ENCODE results near the gene PXN.
"Not testable (repeated sequence)": the region's sequence is repeated elsewhere in the genome, so short reads cannot be mapped to it uniquely, and the experiment has no call there.

Gene PXN

DNA sequence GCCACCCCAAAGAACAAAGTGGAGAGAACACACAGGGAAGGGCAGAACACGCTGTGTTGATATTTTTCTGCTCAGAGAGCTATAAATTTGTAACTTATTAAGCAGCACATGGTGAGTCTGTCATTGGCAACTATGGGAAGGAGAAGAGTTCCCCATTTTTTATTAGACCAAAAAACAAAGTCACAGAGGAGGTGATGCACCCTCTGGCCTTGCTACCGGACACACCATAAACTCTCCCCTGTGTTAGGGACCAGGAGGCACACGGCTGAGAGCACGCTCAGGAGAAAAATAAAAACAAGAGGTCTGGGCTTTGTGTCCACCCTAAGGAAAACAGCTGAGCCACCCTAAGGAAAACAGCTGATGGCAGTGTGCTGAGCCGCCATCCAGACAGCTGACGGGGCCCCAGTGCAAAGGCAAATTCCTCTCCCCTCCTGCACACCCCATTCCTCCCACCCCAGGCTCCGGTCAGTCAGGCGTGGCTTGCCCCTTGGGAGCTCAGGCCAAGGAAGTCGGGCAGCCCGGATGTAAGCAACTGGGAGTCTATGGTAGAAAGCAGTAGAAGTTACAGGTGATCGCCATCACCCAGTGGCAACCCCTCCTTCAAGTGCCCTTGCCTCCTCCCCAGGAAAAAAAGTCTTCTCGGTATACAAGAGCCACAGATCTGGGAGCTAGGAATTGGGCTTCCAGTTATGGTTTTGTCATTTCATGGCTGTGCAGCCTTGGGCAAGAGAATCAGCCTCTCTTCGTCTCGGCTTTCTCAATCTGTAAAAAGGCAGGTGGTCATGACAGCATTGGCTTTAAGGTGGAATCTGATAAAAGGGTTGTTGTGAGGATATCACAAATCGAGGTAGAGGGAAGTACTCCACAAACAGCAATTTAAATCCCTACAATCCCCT is 2.4 kb downstream of the PXN start:
- H3K36me3 ChIP-seq: no peaks in the 10 kb centered on the region
- H3K27me3 ChIP-seq: peaks cover 7% of the 10 kb centered on the region; the same call in 1 of the 2 replicates
- no peak overlapping the region for H3K27ac ChIP-seq
- no peak for TF ChIP-seq Cebpa-rat (IDR thresholded peaks at IDR 0.05)
- no peak overlapping the region; the same call in 1 of the 2 replicates for H3K4me3 ChIP-seq
- peak overlapping the region; percentile 15; the same call in 1 of the 2 replicates for H3K9ac ChIP-seq
- peaks cover 62% of the 10 kb centered on the region for H4K20me1 ChIP-seq
- no peaks in the 10 kb centered on the region for H3K9me3 ChIP-seq
- H3K4me1 ChIP-seq: peaks cover 47% of the 10 kb centered on the region
- peak overlapping the region; percentile 93 for H3K4me2 ChIP-seq

DNA sequence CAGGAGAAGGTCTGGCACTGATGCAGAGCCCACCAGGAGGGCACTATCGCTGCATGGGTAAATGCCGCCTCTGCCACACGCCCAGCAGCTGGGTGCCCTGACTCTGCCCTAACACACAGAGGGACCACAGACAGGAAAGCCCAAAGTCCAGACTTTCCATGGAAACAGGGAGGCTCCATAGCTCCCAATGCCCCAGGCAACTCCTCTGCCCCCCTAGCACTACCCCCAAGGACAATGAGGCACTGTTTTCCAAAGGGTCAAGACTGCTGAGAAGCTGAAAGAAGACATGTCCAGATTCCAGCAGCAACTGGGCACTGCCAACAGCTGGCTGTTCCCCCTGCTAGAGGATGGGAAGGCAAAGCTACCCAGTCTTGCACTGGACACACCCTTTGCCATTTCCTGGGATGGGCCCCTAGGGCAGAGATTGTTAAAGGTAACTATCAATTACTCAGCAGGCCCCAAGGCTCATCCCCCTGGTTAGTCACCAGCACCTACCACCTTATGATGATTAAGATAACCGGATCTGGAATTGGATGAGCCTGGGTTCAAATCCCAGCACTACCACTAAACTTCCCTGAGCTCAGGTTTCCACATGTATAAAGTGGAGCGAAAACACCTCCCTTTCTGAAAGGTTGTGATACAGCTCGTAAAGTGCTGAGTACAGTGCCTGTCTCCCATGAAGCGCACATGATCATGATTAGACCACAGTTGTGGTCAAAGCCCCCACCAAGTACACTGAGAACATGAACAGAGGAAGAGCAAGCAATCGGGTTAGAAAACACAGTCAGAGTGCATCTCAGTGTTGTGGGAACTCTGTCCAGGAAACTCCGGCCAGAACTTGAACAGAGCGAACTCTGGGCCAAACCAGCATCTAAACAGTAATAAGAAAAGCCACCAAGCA is 3.3 kb downstream of the PXN start:
- no peaks in the 10 kb centered on the region for H3K9me3 ChIP-seq
- H3K4me2 ChIP-seq: peak overlapping the region; percentile 93
- peaks cover 70% of the 10 kb centered on the region for H4K20me1 ChIP-seq
- H3K27ac ChIP-seq: no peak overlapping the region
- H3K4me1 ChIP-seq: peaks cover 41% of the 10 kb centered on the region
- H3K4me3 ChIP-seq: no peak overlapping the region
- no peak for TF ChIP-seq Cebpa-rat (IDR thresholded peaks at IDR 0.05)
- peaks cover 7% of the 10 kb centered on the region; the same call in 1 of the 2 replicates for H3K27me3 ChIP-seq
- H3K36me3 ChIP-seq: no peaks in the 10 kb centered on the region
- peak overlapping the region; percentile 15; the same call in 1 of the 2 replicates for H3K9ac ChIP-seq

DNA sequence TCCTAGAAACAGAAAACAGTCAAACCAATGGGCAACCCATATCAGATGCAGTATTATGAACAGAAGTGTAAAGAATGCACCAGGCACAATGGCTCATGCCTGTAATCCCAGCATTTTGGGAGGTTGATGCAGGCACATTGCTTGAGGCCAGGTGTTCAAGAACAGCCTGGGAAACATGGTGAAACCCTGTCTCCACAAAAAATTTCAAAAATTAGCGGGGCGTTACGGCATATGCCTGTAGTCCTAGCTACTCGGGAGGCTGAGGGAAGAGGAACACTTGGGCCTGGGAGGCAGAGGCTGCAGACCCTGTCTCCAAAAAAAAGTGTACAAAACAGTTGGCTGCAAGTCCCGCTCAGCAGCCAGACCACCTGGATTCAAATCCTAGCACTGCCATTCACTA is 4.9 kb downstream of the PXN start:
- Histone ChIP-seq H3K4me2 (no peak overlapping the region), H3K27ac (no peak overlapping the region), H3K4me1 (peaks cover 41% of the 10 kb centered on the region), H3K27me3 (peaks cover 7% of the 10 kb centered on the region; the same call in 1 of the 2 replicates), H3K4me3 (no peak overlapping the region), H3K9ac (no peak overlapping the region), H4K20me1 (peaks cover 82% of the 10 kb centered on the region), H3K36me3 (no peaks in the 10 kb centered on the region), H3K9me3 (no peaks in the 10 kb centered on the region)
- TF ChIP-seq Cebpa-rat (IDR thresholded peaks at IDR 0.05): no peak

DNA sequence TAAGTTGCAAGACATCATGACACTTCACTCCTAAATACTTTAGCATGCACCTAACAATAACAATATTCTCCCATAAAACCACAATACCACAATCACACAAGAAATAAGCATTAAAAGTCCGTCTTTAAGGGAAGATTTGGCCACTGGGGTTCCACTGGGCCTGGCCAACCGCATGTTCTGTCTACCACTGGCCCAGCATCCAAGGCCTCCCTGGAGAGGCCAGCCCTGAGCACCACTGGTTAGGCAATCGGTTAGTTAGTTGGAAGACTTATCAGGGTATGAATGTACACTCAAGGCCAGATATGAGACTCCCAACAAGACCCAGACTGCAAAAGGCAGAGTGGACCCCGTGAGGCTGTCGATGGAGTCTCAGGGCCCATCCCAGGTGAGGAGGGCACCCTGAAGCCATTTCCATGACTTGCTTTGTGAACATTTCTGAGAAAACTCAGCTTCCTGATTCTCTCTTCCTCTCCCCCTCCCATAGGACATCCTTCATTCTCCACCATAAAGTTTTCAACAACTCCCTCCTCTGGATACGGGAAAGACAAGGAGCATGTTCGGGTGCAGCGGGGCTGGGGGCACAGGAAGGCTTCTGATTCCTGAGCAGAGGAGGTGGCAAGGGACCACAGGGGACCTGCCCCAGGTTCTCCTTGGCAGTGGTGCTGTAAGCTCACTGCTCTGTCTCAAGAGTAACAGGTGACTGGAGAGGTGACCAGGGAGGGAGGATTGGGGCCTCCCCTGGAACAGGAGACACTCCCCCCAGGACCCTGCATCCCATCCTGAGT is 5.9 kb downstream of the PXN start:
- H3K4me1 ChIP-seq: peaks cover 37% of the 10 kb centered on the region
- no peaks in the 10 kb centered on the region for H3K36me3 ChIP-seq
- H3K27ac ChIP-seq: no peak overlapping the region
- no peak overlapping the region for H3K4me2 ChIP-seq
- no peak overlapping the region for H3K9ac ChIP-seq
- H4K20me1 ChIP-seq: peaks cover 81% of the 10 kb centered on the region
- H3K27me3 ChIP-seq: peaks cover 6% of the 10 kb centered on the region; the same call in 1 of the 2 replicates
- no peak for TF ChIP-seq Cebpa-rat (IDR thresholded peaks at IDR 0.05)
- no peaks in the 10 kb centered on the region for H3K9me3 ChIP-seq
- H3K4me3 ChIP-seq: no peak overlapping the region

DNA sequence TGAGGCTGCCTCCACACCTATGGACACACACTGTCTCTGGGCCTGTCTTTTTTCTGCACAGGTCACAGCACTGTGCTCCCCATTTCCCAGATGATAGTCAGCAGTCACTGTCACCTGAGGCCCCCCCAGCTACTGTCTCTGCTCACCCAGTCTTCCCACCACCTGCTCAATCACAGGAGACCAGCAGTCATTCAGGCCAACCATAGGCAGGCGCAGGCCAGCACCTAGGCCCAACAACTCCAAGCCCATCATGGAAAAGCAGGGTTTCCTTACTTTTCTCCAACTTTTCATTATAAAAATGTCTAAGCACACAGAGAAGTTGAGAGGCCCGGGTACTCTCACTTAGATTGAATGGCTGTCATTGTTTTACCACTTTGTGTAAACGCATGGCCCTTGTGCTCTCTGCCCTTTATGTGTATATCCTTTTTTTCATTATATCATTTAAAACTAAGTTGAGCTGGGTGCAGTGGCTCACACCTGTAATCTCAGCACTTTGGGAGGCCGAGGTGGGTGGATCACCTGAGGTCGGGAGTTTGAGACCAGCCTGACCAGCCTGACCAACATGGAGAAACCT is 7.1 kb downstream of the PXN start:
- Histone ChIP-seq H3K4me3 (no peak overlapping the region), H3K4me1 (peaks cover 35% of the 10 kb centered on the region), H3K9me3 (no peaks in the 10 kb centered on the region), H3K27me3 (no peaks in the 10 kb centered on the region; the same call in 1 of the 2 replicates), H3K4me2 (no peak overlapping the region), H3K9ac (no peak overlapping the region), H4K20me1 (peaks cover 75% of the 10 kb centered on the region), H3K27ac (no peak overlapping the region), H3K36me3 (no peaks in the 10 kb centered on the region)
- no peak for TF ChIP-seq Cebpa-rat (IDR thresholded peaks at IDR 0.05)

DNA sequence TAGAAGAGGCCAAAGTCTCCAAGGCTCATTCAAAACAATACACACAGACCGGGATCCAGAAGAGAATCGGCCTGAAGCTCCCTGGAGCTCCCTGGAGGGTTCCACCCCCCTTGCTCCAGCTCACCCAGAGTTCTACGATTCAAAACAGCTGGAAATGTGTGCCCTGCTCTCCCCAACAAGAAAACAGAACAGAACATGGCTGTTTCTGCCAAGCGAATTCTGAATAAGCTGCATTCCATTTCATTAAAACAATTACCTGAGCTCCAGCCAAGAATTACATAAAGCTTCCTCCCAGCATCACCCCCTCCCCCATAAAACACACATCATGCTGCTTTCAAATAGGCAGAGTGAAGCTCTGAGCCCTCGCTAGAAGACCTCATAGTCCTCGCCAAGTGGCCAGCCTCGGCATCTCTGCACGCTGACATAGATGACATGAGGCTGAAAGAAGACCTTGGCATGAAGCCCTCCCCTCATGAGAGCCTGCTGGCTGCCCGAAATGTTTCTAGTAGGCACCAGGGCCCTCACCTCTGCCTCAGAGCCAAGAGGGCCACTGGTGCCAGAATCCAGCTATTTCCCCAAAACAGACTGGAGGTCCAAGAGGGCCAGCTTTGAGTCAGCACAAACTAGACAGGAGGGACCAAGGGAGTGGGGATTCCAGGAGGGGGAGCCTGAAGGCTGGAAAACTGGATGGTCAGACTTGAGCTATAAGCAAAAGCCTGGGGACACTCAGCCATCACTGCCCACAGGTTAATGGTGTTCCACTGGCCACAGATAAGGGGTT is 8.3 kb downstream of the PXN start:
- Histone ChIP-seq H3K4me3 (no peak overlapping the region), H3K9me3 (no peaks in the 10 kb centered on the region), H4K20me1 (peaks cover 75% of the 10 kb centered on the region), H3K9ac (no peak overlapping the region), H3K27me3 (no peaks in the 10 kb centered on the region; the same call in 1 of the 2 replicates), H3K4me2 (no peak overlapping the region), H3K4me1 (peaks cover 35% of the 10 kb centered on the region), H3K27ac (no peak overlapping the region), H3K36me3 (no peaks in the 10 kb centered on the region)
- no peak for TF ChIP-seq Cebpa-rat (IDR thresholded peaks at IDR 0.05)

DNA sequence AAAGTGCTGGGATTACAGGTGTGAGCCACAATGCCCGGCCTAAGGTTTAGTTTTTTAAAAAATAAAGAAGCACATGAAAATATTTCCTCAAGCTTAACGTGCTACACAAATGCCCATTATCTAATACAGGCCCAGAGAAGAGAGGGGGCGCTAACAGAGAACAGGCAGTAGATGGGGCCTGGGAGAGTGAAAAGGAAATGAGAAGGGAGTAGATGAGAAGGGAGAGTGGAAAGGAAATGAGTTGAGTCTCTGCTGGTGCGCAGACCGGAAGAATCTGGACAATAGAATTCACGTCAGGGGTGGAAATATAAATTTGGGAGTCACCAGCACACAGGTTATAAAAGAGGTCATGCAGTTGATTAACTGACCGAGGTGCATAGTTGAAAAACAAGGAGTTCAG is 10.7 kb downstream of the PXN start:
- Histone ChIP-seq H3K4me3 (no peak overlapping the region), H3K27me3 (no peaks in the 10 kb centered on the region; the same call in 1 of the 2 replicates), H3K9me3 (no peaks in the 10 kb centered on the region), H3K27ac (no peak overlapping the region), H4K20me1 (peaks cover 75% of the 10 kb centered on the region), H3K4me2 (no peak overlapping the region), H3K4me1 (peaks cover 49% of the 10 kb centered on the region), H3K9ac (no peak overlapping the region), H3K36me3 (no peaks in the 10 kb centered on the region)
- TF ChIP-seq Cebpa-rat (IDR thresholded peaks at IDR 0.05): no peak

DNA sequence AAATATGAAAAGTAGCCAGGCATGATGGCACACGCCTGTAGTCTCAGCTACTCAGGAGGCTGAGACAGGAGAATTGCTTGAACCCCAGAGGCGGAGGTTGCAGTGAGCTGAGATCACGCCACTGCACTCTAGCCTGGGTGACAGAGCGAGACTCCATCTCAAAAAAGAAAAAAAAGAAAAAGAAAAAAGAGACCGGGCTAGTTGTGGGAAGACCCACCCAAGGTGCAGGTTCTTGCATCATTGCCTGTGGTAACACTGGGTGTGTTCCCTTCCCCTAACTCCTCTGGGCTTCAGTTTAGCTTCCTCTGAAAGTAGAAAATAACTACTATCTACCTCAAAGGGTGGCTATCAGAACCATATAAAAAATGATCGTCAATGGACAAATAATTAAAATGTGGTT is 12.2 kb downstream of the PXN start:
- H3K4me3 ChIP-seq, H3K9me3 ChIP-seq, H3K27me3 ChIP-seq, H3K9ac ChIP-seq, H3K36me3 ChIP-seq: not testable (repeated sequence)
- Histone ChIP-seq H3K4me1 (peaks cover 49% of the 10 kb centered on the region), H4K20me1 (peaks cover 80% of the 10 kb centered on the region), H3K27ac (peak overlapping the region; percentile 7; the same call in 1 of the 2 replicates), H3K4me2 (peak overlapping the region; percentile 74)
- TF ChIP-seq Cebpa-rat (IDR thresholded peaks at IDR 0.05): peak; percentile 93
